Stimulated activated CD4-positive, alpha-beta T cell treated with anti-CD3 and anti-CD28 coated beads, Interleukin-1b, Interleukin-23, amount 100 ng/mL, for 4 hours (primary cell): ENCODE results near the gene DPY30.
A peak's percentile ranks its signal among the peaks of the same experiment; 100 is the strongest.

Experiments
- DNase-seq, 2 donors: peaks; one replicate each; pipeline ENCODE4 v3.0.0-alpha.2; 2020; ENCODE audit warnings: low read depth in 2 of 2

Gene DPY30

GRCh38 chr2:32009516-32010256, 29.9 kb downstream of the DPY30 start:
- DNase-seq = peak in 1 of 2 donors; percentile 23

GRCh38 chr2:32008805-32009515, 30.6 kb downstream of the DPY30 start:
- DNase-seq = peak in 1 of 2 donors; percentile 15

- DNase-seq = no peak
These were observed 32.5 kb downstream of the DPY30 start for GRCh38 chr2:32007121-32007391.

GRCh38 chr2:32005371-32005976, 34.1 kb downstream of the DPY30 start:
- DNase-seq = no peak

GRCh38 chr2:32003791-32004190, 35.8 kb downstream of the DPY30 start:
- no peak for DNase-seq

- DNase-seq = no peak
These were observed 37.2 kb downstream of the DPY30 start for GRCh38 chr2:32002406-32002805.

GRCh38 chr2:31999438-31999837, 40.2 kb downstream of the DPY30 start:
- DNase-seq = no peak

DNA sequence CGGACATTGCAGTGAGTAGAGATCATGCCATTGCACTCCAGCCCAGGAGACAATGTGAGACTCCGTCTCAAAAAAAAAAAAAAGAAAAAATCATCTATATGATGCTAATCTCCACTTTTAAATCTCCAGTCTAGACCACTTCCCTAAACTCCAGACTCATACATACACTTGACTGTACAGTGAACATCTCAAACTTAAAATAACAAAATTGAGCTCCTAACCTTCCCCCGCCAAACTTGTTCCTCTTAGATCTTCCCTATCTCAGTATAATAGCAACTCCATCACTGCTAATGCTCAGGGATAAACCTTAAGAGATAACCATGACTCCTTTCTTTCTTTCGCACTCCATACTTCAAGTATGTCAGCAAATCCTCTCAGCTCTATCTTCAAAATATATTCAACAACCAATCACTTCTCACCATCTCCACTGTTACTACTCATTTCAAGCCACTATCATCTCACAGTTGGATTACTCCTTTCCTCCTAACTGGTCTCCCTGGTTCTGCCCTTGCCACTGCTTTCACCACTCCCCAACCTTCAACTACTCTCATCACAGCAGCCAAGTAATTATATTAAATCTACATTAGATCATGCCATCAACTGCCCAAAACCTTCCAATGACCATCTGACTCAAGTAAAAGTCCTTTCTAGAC, 40.7 kb downstream of the DPY30 start:
- no peak for DNase-seq

GRCh38 chr2:31997653-31998052, 42.0 kb downstream of the DPY30 start:
- no peak for DNase-seq

DNA sequence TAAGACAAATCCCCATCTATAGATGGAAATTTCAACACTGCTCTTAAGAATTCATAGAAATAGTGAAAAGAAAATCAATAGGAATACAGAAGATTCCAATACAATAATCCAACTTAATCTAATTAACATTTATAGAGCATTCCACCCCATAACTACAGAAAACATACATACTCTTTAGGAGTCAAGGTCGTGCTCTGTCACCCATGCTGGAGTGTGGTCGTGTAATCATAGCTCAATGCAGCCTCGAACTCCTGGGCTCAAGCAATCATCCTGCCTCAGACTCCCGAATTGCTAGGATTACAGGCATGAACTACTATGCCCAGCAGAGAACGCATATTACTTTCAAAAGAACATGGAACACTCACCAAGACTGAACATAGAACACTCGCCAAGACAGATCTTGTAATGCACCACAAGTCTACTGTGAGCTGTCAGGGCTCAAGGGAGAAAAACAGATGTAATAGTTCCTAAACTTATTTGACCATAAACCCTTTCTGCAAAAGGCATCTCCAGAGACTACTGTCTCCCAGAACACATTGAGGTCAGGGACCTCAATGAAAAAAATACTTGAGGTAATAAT, 42.9 kb downstream of the DPY30 start:
- no peak for DNase-seq

DNA sequence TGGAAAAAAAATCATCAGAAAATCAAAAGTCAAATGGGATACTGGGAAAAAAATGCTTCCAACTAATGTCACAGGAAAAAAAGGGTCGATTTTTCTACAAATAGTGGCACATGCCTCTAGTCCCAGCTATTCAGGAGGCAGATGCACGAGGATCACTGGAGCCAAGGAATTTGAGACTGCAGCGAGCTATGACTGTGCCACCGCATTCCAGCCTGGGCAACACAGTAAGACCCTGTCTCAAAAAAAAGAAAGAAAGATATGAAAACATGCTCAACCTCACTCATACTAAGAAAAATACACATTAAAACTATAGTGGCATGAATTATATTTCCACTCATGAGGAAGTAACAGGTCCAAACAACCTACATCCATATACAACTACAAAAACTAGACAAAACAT, 46.7 kb downstream of the DPY30 start:
- DNase-seq = no peak

- no peak for DNase-seq
These were observed 47.5 kb downstream of the DPY30 start for GRCh38 chr2:31992025-31992579.

- no peak for DNase-seq
These were observed 49.7 kb downstream of the DPY30 start for GRCh38 chr2:31989946-31990345.

DNA sequence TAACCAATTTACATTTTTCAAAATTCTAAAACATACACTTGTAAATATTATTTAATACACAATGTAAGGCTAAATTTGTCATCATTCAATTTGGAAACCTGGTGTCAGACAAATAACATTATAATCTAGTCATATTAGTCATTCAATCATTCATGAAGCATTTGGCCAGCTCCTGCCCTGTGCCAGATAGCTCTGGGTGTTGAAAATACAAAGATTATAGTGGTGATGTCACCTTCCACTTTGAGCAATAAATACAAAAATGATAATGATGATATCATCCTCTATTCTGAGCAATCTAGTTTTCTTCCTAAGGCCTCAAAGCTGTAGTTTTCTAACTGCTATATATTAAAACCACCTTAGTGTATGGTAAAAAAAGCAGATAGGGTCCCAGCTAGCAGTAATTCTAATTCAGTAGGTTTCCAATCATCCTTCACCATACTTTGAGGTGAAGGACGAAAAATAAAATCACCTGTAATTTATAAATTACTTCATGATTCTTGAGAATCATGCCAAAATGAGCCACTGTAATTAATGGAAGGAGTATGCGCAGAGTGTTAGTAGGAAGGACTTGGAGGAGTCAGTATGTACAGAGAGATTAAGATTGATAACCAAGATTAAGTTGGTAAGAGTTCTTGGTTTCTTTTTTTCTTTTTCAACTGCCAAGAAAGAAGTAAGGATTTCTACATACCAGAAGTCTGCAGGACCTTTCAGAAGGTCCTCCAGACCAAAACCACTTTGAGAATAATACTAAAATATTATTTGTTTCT, 52.0 kb downstream of the DPY30 start:
- DNase-seq = no peak

GRCh38 chr2:31986906-31987305, 52.7 kb downstream of the DPY30 start:
- DNase-seq = no peak

GRCh38 chr2:31983762-31984467, 55.7 kb downstream of the DPY30 start:
- no peak for DNase-seq

- no peak for DNase-seq
These were observed 58.8 kb downstream of the DPY30 start for GRCh38 chr2:31980674-31981356.

- DNase-seq = no peak
These were observed 59.6 kb downstream of the DPY30 start for GRCh38 chr2:31979956-31980355.

GRCh38 chr2:31979018-31979417, 60.6 kb downstream of the DPY30 start:
- no peak for DNase-seq

- DNase-seq = no peak
These were observed 61.2 kb downstream of the DPY30 start for GRCh38 chr2:31978436-31978835.
